Breast epithelium (tissue), 4 donors: Measurements from ENCODE around the gene SIM2. TPM values are rescaled to one million over a fixed set of nuclear protein-coding genes. Genes with fewer than 3 reads are reported as not detected.
A peak's percentile ranks its signal among the peaks of the same experiment; 100 is the strongest.

Experiments
- DNase-seq, 2 donors: peaks; one replicate each; pipeline ENCODE4 v3.0.0-alpha.2; 2019; ENCODE audit warnings: low spot score in 2 of 2
- H3K27ac ChIP-seq, 2 donors: fragments of 200-600 bp; sonication (generic) in 1 of 2; one replicate each; pipeline ENCODE4 v1.5.1; 2016 to 2019; ENCODE audit warnings: mild to moderate bottlenecking in 1 of 2
- H3K27me3 ChIP-seq, 2 donors: fragments of 200-600 bp; sonication (generic) in 1 of 2; one replicate each; pipeline versions ENCODE4 v1.5.1 to v1.6.0; 2017 to 2019; ENCODE audit warnings: control low read depth in 1 of 2, mild to moderate bottlenecking in 1 of 2
- H3K36me3 ChIP-seq: fragments of 200-600 bp; one replicate; pipeline ENCODE4 v1.5.1; 2019
- H3K4me1 ChIP-seq, 2 donors: fragments of 200-600 bp; sonication (generic); one replicate each; pipeline ENCODE4 v1.5.1; 2016 to 2019; ENCODE audit warnings: control low read depth in 1 of 2
- H3K4me3 ChIP-seq, 3 donors: fragments of 200-600 bp; sonication (generic); 1 replicate in 2 of 3; 2 replicates in 1 of 3; pipeline ENCODE4 v1.5.1; 2016 to 2019; ENCODE audit warnings: mild to moderate bottlenecking in 3 of 3, moderate library complexity in 2 of 3
- H3K9me3 ChIP-seq, 2 donors: fragments of 200-600 bp; sonication (generic) in 1 of 2; one replicate each; pipeline ENCODE4 v1.5.1; 2016 to 2019; ENCODE audit warnings: control low read depth in 1 of 2
- POLR2A ChIP-seq: fragments of 450-650 bp; IDR thresholded peaks from one replicate; pipeline ENCODE4 v1.6.1; 2016; ENCODE audit warnings: antibody characterized with exemption, mild to moderate bottlenecking, moderate library complexity
- POLR2AphosphoS5 ChIP-seq, 3 donors: sonication (generic); formaldehyde crosslinking; IDR thresholded peaks; one replicate each; pipeline ENCODE4 v1.6.1; 2017; ENCODE audit warnings: antibody characterized with exemption in 3 of 3
- intact Hi-C: fragments of 100-400 bp; cut with DNase I; formaldehyde crosslinking; loops from one replicate; pipeline ENCODE4 v1.15.1; 2023; ENCODE audit warnings: low total_unique reads
- total RNA-seq, 3 donors: library from RNA; depleted of rRNA; stranded (reverse); fragments of >200 nt; gene quantifications; one replicate each; pipeline ENCODE4 v1.1.0, GENCODE V29; 2016
- TF ChIP-seq, protein P1 (sequence below), 3 donors: fragments of 450-650 bp; IDR thresholded peaks; one replicate each; pipeline ENCODE4 v1.5.1; 2016 to 2017; ENCODE audit warnings: antibody characterized with exemption in 3 of 3, mild to moderate bottlenecking in 3 of 3, moderate library complexity in 3 of 3

SIM2 gene
- total RNA-seq, 3 donors from 2014 or later, result 0.15 to 0.33 (median 0.32) TPM

DNA sequence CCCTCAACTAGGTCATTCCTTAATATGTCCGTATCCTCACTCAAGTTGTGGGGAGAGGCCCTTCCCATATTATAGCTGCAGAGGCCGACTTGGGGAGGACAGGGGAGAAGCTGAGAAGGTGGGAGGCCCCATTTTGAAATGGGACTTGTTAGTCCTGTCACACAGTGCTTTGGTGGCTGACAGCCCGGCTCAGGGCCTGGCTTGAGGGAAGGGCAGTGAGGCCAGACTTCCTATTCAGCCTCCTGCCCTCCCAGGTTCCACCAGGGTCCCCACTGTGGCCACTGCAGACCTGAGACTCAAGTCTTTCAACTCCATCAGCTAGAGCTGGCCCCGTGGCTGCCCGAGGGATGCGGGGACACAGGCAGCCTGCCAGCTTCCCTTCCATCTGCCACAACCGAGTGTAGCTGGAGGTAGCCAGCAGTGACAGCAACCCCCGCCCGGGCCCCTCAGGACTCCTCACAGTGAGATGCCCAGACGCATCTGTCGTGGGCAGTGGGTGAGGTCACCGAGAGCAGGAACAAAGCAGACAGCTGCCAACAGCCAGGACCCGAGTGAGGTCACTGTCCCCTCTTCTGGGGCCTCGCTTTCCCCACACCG, 36.9 kb downstream of the SIM2 start:
- Histone ChIP-seq H3K9me3 (peaks cover 0 to 6% of the 10 kb centered on the region in 2 donors), H3K4me3 (no peak overlapping the region), H3K36me3 (no peaks in the 10 kb centered on the region), H3K27ac (no peak overlapping the region), H3K27me3 (peaks cover 0 to 34% of the 10 kb centered on the region in 2 donors), H3K4me1 (no peaks in the 10 kb centered on the region)
- TF ChIP-seq POLR2AphosphoS5 (IDR thresholded peaks at IDR 0.05) (no peak), POLR2A (no peak)
- TF ChIP-seq, protein P1, sequence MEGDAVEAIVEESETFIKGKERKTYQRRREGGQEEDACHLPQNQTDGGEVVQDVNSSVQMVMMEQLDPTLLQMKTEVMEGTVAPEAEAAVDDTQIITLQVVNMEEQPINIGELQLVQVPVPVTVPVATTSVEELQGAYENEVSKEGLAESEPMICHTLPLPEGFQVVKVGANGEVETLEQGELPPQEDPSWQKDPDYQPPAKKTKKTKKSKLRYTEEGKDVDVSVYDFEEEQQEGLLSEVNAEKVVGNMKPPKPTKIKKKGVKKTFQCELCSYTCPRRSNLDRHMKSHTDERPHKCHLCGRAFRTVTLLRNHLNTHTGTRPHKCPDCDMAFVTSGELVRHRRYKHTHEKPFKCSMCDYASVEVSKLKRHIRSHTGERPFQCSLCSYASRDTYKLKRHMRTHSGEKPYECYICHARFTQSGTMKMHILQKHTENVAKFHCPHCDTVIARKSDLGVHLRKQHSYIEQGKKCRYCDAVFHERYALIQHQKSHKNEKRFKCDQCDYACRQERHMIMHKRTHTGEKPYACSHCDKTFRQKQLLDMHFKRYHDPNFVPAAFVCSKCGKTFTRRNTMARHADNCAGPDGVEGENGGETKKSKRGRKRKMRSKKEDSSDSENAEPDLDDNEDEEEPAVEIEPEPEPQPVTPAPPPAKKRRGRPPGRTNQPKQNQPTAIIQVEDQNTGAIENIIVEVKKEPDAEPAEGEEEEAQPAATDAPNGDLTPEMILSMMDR (IDR thresholded peaks at IDR 0.05), result no peak
- DNase-seq, result no peak
- intact Hi-C loops, result no loop called here

DNA sequence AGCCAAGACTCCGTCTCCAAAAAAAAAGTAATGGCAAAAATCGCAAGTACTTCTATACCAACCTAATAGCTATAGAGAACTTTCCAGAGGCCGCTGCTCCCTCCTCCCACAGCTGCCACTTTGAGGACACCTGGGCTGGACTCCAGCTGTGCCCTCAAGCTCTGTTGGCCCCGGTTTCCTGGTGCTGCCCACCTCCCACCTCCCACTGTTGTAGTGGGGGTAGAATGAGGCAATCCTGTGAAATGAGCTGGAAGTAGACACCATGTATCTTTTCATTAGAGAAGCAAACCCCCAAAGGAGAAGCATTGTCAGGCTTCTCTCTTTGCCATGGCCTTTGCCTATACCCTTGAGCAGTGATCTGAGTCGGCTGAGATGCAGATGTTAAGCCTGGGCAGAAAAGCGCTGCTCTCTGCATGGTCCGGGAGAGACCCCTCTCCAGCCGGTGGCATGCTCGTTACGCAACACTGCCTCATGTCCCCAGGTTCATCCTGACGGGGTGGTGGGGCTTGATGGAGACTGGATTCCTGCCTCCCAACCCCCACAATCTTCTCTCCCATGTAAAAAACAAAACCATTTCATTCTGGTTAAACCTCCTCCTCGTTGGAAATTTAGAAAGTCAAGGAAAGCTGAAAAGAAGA, 39.7 kb downstream of the SIM2 start:
- H3K27me3 ChIP-seq, result peaks cover 0 to 19% of the 10 kb centered on the region in 2 donors
- H3K27ac ChIP-seq, result no peak overlapping the region
- DNase-seq, result peak in 1 of 2 donors; percentile 27
- no peaks in the 10 kb centered on the region for H3K36me3 ChIP-seq
- intact Hi-C loops, result no loop called here
- TF ChIP-seq POLR2AphosphoS5 (IDR thresholded peaks at IDR 0.05), result no peak
- TF ChIP-seq POLR2A, result no peak
- TF ChIP-seq, protein P1 (IDR thresholded peaks at IDR 0.05), result no peak
- no peaks in the 10 kb centered on the region for H3K4me1 ChIP-seq
- H3K9me3 ChIP-seq, result peaks cover 0 to 6% of the 10 kb centered on the region in 2 donors
- no peak overlapping the region for H3K4me3 ChIP-seq

DNA sequence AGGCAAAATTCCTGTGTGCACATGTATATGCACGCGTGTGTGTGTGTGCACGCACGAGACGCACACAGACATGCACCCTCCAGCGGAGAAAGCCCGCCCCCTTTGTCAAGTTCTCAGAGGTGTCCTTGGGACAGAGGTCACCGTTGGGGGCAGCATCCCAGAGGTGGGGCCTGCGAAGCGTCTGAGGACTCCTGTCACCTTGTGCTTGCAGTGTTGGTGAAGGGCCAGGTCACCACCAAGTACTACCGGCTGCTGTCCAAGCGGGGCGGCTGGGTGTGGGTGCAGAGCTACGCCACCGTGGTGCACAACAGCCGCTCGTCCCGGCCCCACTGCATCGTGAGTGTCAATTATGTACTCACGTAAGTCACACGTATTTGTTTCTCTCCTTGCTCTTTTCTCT, 42.6 kb downstream of the SIM2 start:
- H3K9me3 ChIP-seq, result no peaks in the 10 kb centered on the region
- no peak overlapping the region for H3K27ac ChIP-seq
- no peaks in the 10 kb centered on the region for H3K36me3 ChIP-seq
- TF ChIP-seq POLR2A (no peak), POLR2AphosphoS5 (IDR thresholded peaks at IDR 0.05) (no peak)
- TF ChIP-seq, protein P1 (IDR thresholded peaks at IDR 0.05), result no peak
- intact Hi-C loops, result loop anchor here (10.0 kb wide), 1 partner anchor 237 kb away; no protein-coding TSS in a partner anchor
- no peaks in the 10 kb centered on the region for H3K4me1 ChIP-seq
- H3K27me3 ChIP-seq, result peaks cover 0 to 6% of the 10 kb centered on the region in 2 donors
- H3K4me3 ChIP-seq, result no peak overlapping the region
- DNase-seq, result no peak

DNA sequence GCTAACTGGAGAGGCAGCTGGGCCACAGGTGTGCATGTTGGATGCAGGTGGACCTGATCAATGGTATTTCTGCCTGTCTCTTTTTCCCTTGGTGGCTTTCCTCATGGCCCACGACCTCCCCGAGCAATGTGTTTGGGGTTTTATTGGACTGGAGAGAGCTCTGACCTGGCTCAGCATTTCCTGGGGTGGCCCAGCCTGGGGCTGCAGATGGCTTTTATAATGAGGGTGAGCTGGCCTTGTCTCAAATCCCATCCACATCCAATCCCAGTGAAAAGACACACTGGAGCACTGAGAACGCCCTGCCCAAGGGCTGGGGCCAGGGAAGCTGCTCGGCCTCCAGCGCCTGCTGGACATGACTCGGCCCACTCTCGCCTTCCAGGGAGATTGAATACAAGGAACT, 44.1 kb downstream of the SIM2 start:
- peaks cover 0 to under 1% of the 10 kb centered on the region in 2 donors for H3K27me3 ChIP-seq

More for the DNA sequence above, 44.1 kb downstream of the SIM2 start:
- Histone ChIP-seq H3K36me3 (no peaks in the 10 kb centered on the region), H3K27ac (no peak overlapping the region), H3K4me1 (no peaks in the 10 kb centered on the region), H3K4me3 (no peak overlapping the region), H3K9me3 (no peaks in the 10 kb centered on the region)
- TF ChIP-seq POLR2A, result no peak
- no peak for TF ChIP-seq POLR2AphosphoS5 (IDR thresholded peaks at IDR 0.05)
- TF ChIP-seq, protein P1 (IDR thresholded peaks at IDR 0.05), result no peak
- no peak for DNase-seq
- intact Hi-C loops, result loop anchor here (10.0 kb wide), 1 partner anchor 238 kb away; no protein-coding TSS in a partner anchor
